Embryonic facial prominence (tissue), 1 donor: Measurements from ENCODE around the gene SNRPA.
"Not testable (repeated sequence)": the region's sequence is repeated elsewhere in the genome, so short reads cannot be mapped to it uniquely, and the experiment has no call there.

ENCODE experiments used
- DNase-seq: peaks from one replicate; pipeline ENCODE4 v3.0.0-alpha.2; 2016; ENCODE audit errors: extremely low spot score

The SNRPA gene

GRCh38 chr19:40744554-40745401, 6.2 kb upstream of the SNRPA start:
- DNase-seq: no peak

GRCh38 chr19:40745402-40745780, 5.6 kb upstream of the SNRPA start:
- DNase-seq: no peak

- no peak for DNase-seq
Measured at GRCh38 chr19:40747536-40747935, 3.5 kb upstream of the SNRPA start.

GRCh38 chr19:40750058-40750873, 737 bp upstream of the SNRPA start, which contains the start of gene ACTMAP:
Gene ACTMAP, minus strand, starts transcription at chr19:40750477. Its CDS starts 674 bp downstream, at chr19:40749803.
- DNase-seq: peak; percentile 99

GRCh38 chr19:40752257-40752781, 1.3 kb downstream of the SNRPA start:
- no peak for DNase-seq

- DNase-seq: no peak
Measured at GRCh38 chr19:40754611-40755247, 3.7 kb downstream of the SNRPA start.

GRCh38 chr19:40755248-40755624, 4.2 kb downstream of the SNRPA start:
- DNase-seq: no peak

GRCh38 chr19:40755791-40756190, 4.8 kb downstream of the SNRPA start:
- DNase-seq: no peak

- DNase-seq: no peak
Measured at GRCh38 chr19:40756502-40757110, 5.6 kb downstream of the SNRPA start.

- DNase-seq: no peak
Measured at GRCh38 chr19:40758491-40758890, 7.5 kb downstream of the SNRPA start.

- DNase-seq: no peak
Measured at GRCh38 chr19:40759352-40759751, 8.3 kb downstream of the SNRPA start.

- no peak for DNase-seq
Measured at GRCh38 chr19:40762754-40763470, 11.9 kb downstream of the SNRPA start.

GRCh38 chr19:40763526-40763925, 12.5 kb downstream of the SNRPA start:
- DNase-seq: no peak

- no peak for DNase-seq
Measured at GRCh38 chr19:40763963-40764362, 13.0 kb downstream of the SNRPA start.

- DNase-seq: not testable (repeated sequence)
Measured at GRCh38 chr19:40766385-40766784, 15.4 kb downstream of the SNRPA start.

- no peak for DNase-seq
Measured at GRCh38 chr19:40768869-40769268, 17.9 kb downstream of the SNRPA start.

GRCh38 chr19:40771101-40771862, 20.3 kb downstream of the SNRPA start:
- not testable (repeated sequence) for DNase-seq

- no peak for DNase-seq
Measured at GRCh38 chr19:40774916-40775631, 24.1 kb downstream of the SNRPA start, which contains the start of gene MIA. Gene MIA, plus strand, starts transcription at chr19:40775521. Its CDS starts 22 bp downstream, at chr19:40775543.

- no peak for DNase-seq
Measured at GRCh38 chr19:40775632-40776022, 24.6 kb downstream of the SNRPA start.
